Measurements from ENCODE around the gene ADGRG1. TPM values are rescaled to one million over a fixed set of nuclear protein-coding genes. Genes with fewer than 3 reads are reported as not detected.

ADGRG1 gene
- total RNA-seq, 4 donors from 2014 or later: 40.0 to 55.3 (median 45.7) TPM

DNA sequence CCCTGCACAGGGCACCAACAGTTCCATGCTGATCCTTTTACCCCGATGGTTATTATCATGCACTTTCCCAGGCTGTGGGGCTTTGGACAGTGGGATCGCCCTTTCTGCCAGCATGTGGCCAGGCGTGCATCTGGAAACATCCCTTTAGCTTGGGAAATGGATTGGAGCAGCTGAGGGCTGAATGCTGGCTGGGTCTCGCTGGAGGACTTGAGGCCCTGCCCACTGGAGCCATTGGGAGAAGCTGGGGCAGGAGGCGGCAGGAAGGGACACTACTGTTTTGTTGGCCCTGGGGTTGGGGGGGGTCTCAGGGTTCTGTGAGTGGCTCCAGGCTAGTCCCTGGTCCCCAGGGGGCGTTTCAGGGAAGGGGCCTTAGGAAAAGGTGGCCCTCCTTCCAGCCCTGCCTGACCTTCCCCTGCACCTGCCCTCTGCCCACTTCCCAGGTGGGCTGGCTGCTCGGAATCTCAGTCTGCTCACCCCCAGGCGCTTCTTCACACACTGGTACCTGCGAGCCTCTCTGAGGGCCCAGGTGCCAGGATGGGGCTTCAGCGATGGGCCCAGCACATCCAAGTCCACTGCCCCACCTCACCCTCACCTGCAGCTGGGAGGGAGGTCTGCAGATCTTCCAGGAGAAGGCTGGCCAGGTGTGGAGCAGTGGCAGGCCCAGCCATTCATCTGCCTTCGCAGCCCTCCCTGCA is 38.1 kb downstream of the ADGRG1 start:
- H3K4me1 ChIP-seq: no peaks in the 10 kb centered on the region
- H3K27me3 ChIP-seq: no peaks in the 10 kb centered on the region
- no peak overlapping the region for H3K27ac ChIP-seq
- TF ChIP-seq POLR2AphosphoS5 (IDR thresholded peaks at IDR 0.05) (no peak), POLR2A (IDR thresholded peaks at IDR 0.05) (no peak), EP300 (IDR thresholded peaks at IDR 0.05; ENCODE audit: low read depth) (no peak)
- TF ChIP-seq, protein P1, sequence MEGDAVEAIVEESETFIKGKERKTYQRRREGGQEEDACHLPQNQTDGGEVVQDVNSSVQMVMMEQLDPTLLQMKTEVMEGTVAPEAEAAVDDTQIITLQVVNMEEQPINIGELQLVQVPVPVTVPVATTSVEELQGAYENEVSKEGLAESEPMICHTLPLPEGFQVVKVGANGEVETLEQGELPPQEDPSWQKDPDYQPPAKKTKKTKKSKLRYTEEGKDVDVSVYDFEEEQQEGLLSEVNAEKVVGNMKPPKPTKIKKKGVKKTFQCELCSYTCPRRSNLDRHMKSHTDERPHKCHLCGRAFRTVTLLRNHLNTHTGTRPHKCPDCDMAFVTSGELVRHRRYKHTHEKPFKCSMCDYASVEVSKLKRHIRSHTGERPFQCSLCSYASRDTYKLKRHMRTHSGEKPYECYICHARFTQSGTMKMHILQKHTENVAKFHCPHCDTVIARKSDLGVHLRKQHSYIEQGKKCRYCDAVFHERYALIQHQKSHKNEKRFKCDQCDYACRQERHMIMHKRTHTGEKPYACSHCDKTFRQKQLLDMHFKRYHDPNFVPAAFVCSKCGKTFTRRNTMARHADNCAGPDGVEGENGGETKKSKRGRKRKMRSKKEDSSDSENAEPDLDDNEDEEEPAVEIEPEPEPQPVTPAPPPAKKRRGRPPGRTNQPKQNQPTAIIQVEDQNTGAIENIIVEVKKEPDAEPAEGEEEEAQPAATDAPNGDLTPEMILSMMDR (IDR thresholded peaks at IDR 0.05): no peak
- H3K36me3 ChIP-seq: no peaks in the 10 kb centered on the region
- H3K9me3 ChIP-seq: no peaks in the 10 kb centered on the region
- 86% methylated on average over 11 of the region's 11 CpGs; no CpG with 5 or more reads in 1 of the 2 donors for WGBS, 2 donors (ENCODE audit: low coverage in 1 of 2)
- no peak for DNase-seq
- intact Hi-C loops (cut with DNase I; ENCODE audit: low total_unique reads): no loop called here
- in situ Hi-C loops (cut with MboI; ENCODE audit: low pct_ligation_motif_present in 1 of 4, low pct_unique_long_range_greater_than_20kb in 1 of 4, low sequenced_read_pairs in 3 of 4): no loop called here
- no peak overlapping the region for H3K4me3 ChIP-seq

- Histone ChIP-seq H3K9me3 (no peaks in the 10 kb centered on the region), H3K36me3 (no peaks in the 10 kb centered on the region), H3K27ac (no peak overlapping the region), H3K4me1 (no peaks in the 10 kb centered on the region), H3K27me3 (no peaks in the 10 kb centered on the region), H3K4me3 (no peak overlapping the region)
- intact Hi-C loops (cut with DNase I; ENCODE audit: low total_unique reads) (no loop called here), in situ Hi-C loops (cut with MboI; ENCODE audit: low pct_ligation_motif_present in 1 of 4, low pct_unique_long_range_greater_than_20kb in 1 of 4, low sequenced_read_pairs in 3 of 4) (no loop called here)
- 80% methylated on average over 4 of the region's 5 CpGs; no CpG with 5 or more reads in 1 of the 2 donors for WGBS, 2 donors (ENCODE audit: low coverage in 1 of 2)
- DNase-seq: no peak
- TF ChIP-seq POLR2A (IDR thresholded peaks at IDR 0.05) (no peak), EP300 (IDR thresholded peaks at IDR 0.05; ENCODE audit: low read depth) (no peak), POLR2AphosphoS5 (IDR thresholded peaks at IDR 0.05) (no peak)
- TF ChIP-seq, protein P1 (IDR thresholded peaks at IDR 0.05): no peak
Measured at GRCh38 chr16:57667048-57667525, 38.7 kb downstream of the ADGRG1 start.

DNA sequence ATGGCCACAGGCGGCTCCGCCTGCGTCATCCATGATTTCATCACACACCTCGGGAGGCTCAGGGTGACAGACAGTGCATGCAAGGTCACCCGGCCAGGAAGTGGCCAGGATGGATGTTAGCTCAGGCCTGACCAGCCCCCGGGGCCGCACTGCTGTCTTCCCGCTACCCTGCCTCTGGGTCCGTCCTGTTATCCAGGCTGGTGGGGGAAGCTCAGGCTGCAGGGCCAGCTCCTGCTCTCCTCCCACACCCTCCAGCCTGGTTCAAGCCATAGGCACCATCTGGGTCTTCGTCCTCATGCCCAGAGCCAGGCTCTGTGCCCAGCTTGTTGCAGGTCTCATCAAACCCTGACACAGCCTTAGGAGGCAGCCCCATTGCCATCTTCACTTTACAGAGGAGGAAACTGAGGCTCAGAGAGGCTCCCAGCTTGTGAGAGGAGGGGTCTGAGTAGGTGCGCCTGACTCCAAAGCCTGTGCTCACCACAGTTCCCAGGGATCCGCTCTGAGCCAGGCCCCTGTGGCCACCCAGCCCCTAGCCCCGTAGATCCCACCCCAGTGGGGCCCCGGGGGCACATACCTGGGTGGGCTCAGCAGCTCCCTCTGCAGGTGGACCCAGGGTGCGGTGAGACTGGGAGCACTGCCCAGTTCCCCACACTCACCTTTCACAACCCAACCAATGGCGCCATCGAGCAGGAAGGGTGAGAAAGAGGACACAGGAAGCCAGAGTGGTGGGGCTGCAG is 39.3 kb downstream of the ADGRG1 start:
- Histone ChIP-seq H3K4me3 (no peak overlapping the region), H3K36me3 (no peaks in the 10 kb centered on the region), H3K27me3 (no peaks in the 10 kb centered on the region), H3K4me1 (no peaks in the 10 kb centered on the region), H3K27ac (no peak overlapping the region), H3K9me3 (no peaks in the 10 kb centered on the region)
- 71% methylated on average over 14 of the region's 17 CpGs; no CpG with 5 or more reads in 1 of the 2 donors for WGBS, 2 donors (ENCODE audit: low coverage in 1 of 2)
- TF ChIP-seq EP300 (IDR thresholded peaks at IDR 0.05; ENCODE audit: low read depth): no peak
- no peak for TF ChIP-seq POLR2AphosphoS5 (IDR thresholded peaks at IDR 0.05)
- TF ChIP-seq, protein P1 (IDR thresholded peaks at IDR 0.05): no peak
- intact Hi-C loops (cut with DNase I; ENCODE audit: low total_unique reads): no loop called here
- in situ Hi-C loops (cut with MboI; ENCODE audit: low pct_ligation_motif_present in 1 of 4, low pct_unique_long_range_greater_than_20kb in 1 of 4, low sequenced_read_pairs in 3 of 4): no loop called here
- DNase-seq: no peak

DNA sequence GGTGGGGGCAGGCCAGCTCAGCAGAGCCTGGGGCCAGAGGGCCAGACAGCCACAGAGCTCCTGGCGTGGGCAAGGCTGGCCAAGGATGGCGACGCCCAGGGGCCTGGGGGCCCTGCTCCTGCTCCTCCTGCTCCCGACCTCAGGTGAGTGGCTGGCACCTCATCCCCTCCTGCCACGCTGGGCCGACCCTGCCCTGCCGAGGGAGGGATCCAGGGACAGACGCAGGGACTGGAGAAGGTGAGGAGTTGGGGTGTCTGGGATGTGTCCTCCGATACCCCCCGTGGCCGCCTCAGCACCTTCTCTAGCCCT is 39.8 kb downstream of the ADGRG1 start, which contains the start of gene ADGRG3:
Gene ADGRG3 (plus strand): TSS at position 44 of the 309 bp plus-strand sequence. CDS start 42 bp downstream, at position 86.
- in situ Hi-C loops (cut with MboI; ENCODE audit: low pct_ligation_motif_present in 1 of 4, low pct_unique_long_range_greater_than_20kb in 1 of 4, low sequenced_read_pairs in 3 of 4) (no loop called here), intact Hi-C loops (cut with DNase I; ENCODE audit: low total_unique reads) (no loop called here)
- TF ChIP-seq POLR2A (IDR thresholded peaks at IDR 0.05): no peak
- TF ChIP-seq EP300 (IDR thresholded peaks at IDR 0.05; ENCODE audit: low read depth): no peak
- TF ChIP-seq POLR2AphosphoS5 (IDR thresholded peaks at IDR 0.05): no peak
- TF ChIP-seq, protein P1 (IDR thresholded peaks at IDR 0.05): no peak
- Histone ChIP-seq H3K27me3 (no peaks in the 10 kb centered on the region), H3K36me3 (no peaks in the 10 kb centered on the region), H3K4me3 (no peak within 1 kb of the TSS), H3K4me1 (no peaks in the 10 kb centered on the region), H3K9me3 (no peaks in the 10 kb centered on the region), H3K27ac (no peak within 1 kb of the TSS)
- 90% methylated on average over 11 of the region's 11 CpGs; no CpG with 5 or more reads in 1 of the 2 donors for WGBS, 2 donors (ENCODE audit: low coverage in 1 of 2)
- DNase-seq: no peak

Data from transverse colon (tissue), 4 donors.